ENCODE results near the gene MYO16. TPM values are rescaled to one million over a fixed set of nuclear protein-coding genes. Genes with fewer than 3 reads are reported as not detected.
A peak's percentile ranks its signal among the peaks of the same experiment; 100 is the strongest.

The MYO16 gene
- total and polyA plus RNA-seq, 2 donors (not counting 1 experiment from before 2014, with no cell fraction given) = under 0.01 to 0.01 TPM

GRCh38 chr13:108853031-108853430, 223.6 kb downstream of the MYO16 start:
- Histone ChIP-seq H3K9ac (ENCODE audit: insufficient read depth, low read length) (no peak overlapping the region), H3K9me3 (ENCODE audit: control insufficient read depth, insufficient read depth, low read depth, low read length) (no peaks in the 10 kb centered on the region), H3K27me3 (ENCODE audit: control insufficient read depth, insufficient read depth, low read length) (no peaks in the 10 kb centered on the region), H3K36me3 (ENCODE audit: control insufficient read depth, insufficient read depth, low read length) (no peaks in the 10 kb centered on the region), H3K27ac (ENCODE audit: insufficient read depth, low read length) (no peak overlapping the region), H3K4me3 (replicated peaks in 1 of 4; ENCODE audit: control extremely low read depth in 1 of 4, insufficient read depth in 1 of 4, low read depth in 3 of 4, low read length in 4 of 4) (no peak overlapping the region), H3K4me2 (ENCODE audit: extremely low read depth, insufficient read depth, low read length) (no peak overlapping the region), H2AFZ (ENCODE audit: low read length) (no peak overlapping the region), H3K79me2 (ENCODE audit: control insufficient read depth, insufficient read depth, low read length) (no peaks in the 10 kb centered on the region), H4K20me1 (ENCODE audit: control insufficient read depth, extremely low read depth, insufficient read depth, low read length) (no peaks in the 10 kb centered on the region), H3K4me1 (ENCODE audit: control insufficient read depth, extremely low read depth, insufficient read depth, low read length) (no peaks in the 10 kb centered on the region)
- DNase-seq (ENCODE audit: low read depth in 2 of 2) = no peak
- no peak for TF ChIP-seq EZH2 (IDR thresholded peaks at IDR 0.05; ENCODE audit: low read length, missing control alignments)
- TF ChIP-seq CTCF (conservative IDR thresholded peaks at IDR 0.05 in 1 of 2, IDR thresholded peaks at IDR 0.05 in 1 of 2; ENCODE audit: low read depth in 1 of 2, low read length in 2 of 2) = no peak

DNA sequence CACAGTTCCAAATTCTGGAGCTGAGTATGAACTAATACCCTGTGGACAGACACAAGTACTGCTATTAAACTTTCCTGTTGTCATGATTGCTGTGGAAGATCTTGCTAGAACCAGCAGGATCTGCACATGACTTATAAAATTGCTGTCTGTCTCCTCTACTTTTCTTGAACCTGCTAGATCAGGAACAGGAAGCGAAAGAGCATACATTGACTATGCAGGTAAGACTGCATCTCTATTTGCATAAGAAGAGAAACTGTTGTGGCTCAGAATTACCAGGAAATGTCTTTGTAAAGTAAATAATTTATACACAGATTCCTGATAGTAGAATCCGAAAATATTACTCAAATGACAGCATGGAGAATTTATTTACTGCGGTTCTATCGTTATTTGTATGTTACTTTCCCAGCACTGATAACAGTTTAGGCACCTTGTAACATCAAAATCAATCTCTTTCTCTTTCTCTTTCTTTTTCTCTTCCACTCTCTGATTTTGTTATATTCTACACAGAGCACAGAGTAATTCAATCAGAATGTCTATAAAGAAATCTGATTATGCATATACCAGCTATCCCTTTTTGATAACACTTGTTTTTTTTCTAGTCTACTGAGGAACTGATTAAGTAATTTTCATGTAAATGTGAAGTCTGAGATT, 226.5 kb downstream of the MYO16 start:
- Histone ChIP-seq H3K79me2 (ENCODE audit: control insufficient read depth, insufficient read depth, low read length) (no peaks in the 10 kb centered on the region), H4K20me1 (ENCODE audit: control insufficient read depth, extremely low read depth, insufficient read depth, low read length) (no peaks in the 10 kb centered on the region), H3K4me2 (ENCODE audit: extremely low read depth, insufficient read depth, low read length) (no peak overlapping the region), H3K9me3 (ENCODE audit: control insufficient read depth, insufficient read depth, low read depth, low read length) (no peaks in the 10 kb centered on the region), H3K27me3 (ENCODE audit: control insufficient read depth, insufficient read depth, low read length) (no peaks in the 10 kb centered on the region), H3K27ac (ENCODE audit: insufficient read depth, low read length) (no peak overlapping the region), H3K4me1 (ENCODE audit: control insufficient read depth, extremely low read depth, insufficient read depth, low read length) (peaks cover 2% of the 10 kb centered on the region), H3K9ac (ENCODE audit: insufficient read depth, low read length) (no peak overlapping the region), H3K4me3 (replicated peaks in 1 of 4; ENCODE audit: control extremely low read depth in 1 of 4, insufficient read depth in 1 of 4, low read depth in 3 of 4, low read length in 4 of 4) (no peak overlapping the region), H3K36me3 (ENCODE audit: control insufficient read depth, insufficient read depth, low read length) (no peaks in the 10 kb centered on the region), H2AFZ (ENCODE audit: low read length) (no peak overlapping the region)
- TF ChIP-seq EZH2 (IDR thresholded peaks at IDR 0.05; ENCODE audit: low read length, missing control alignments) = no peak
- TF ChIP-seq CTCF (conservative IDR thresholded peaks at IDR 0.05 in 1 of 2, IDR thresholded peaks at IDR 0.05 in 1 of 2; ENCODE audit: low read depth in 1 of 2, low read length in 2 of 2) = no peak
- no peak for DNase-seq (ENCODE audit: low read depth in 2 of 2)

DNA sequence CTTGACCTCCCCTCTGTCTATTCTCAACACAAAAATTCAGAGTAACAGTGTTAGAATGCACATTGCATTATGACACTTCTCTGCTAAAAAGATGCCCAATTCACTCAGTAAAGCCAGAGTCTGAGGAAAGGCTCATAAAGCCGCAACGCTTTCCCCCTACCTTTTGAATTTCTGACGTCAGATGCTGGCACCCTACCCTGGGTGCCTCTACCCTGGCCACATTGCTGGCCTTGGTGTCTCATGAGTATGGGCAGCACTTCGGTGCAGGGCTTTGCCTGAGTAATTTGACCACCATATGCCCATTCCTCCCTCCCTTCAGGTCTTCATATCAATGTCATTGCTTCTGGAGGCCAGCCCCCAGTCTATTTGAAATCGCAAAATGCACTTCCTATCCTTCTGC, 229.3 kb downstream of the MYO16 start:
- Histone ChIP-seq H3K4me2 (ENCODE audit: extremely low read depth, insufficient read depth, low read length) (peak overlapping the region; percentile 32), H3K9me3 (ENCODE audit: control insufficient read depth, insufficient read depth, low read depth, low read length) (no peaks in the 10 kb centered on the region), H3K9ac (ENCODE audit: insufficient read depth, low read length) (no peak overlapping the region), H3K27me3 (ENCODE audit: control insufficient read depth, insufficient read depth, low read length) (no peaks in the 10 kb centered on the region), H4K20me1 (ENCODE audit: control insufficient read depth, extremely low read depth, insufficient read depth, low read length) (no peaks in the 10 kb centered on the region), H3K4me3 (replicated peaks in 1 of 4; ENCODE audit: control extremely low read depth in 1 of 4, insufficient read depth in 1 of 4, low read depth in 3 of 4, low read length in 4 of 4) (peak overlapping the region in 1 of 4 experiments; percentile 24), H3K36me3 (ENCODE audit: control insufficient read depth, insufficient read depth, low read length) (no peaks in the 10 kb centered on the region), H2AFZ (ENCODE audit: low read length) (no peak overlapping the region), H3K79me2 (ENCODE audit: control insufficient read depth, insufficient read depth, low read length) (no peaks in the 10 kb centered on the region), H3K4me1 (ENCODE audit: control insufficient read depth, extremely low read depth, insufficient read depth, low read length) (peaks cover 2% of the 10 kb centered on the region), H3K27ac (ENCODE audit: insufficient read depth, low read length) (no peak overlapping the region)
- no peak for TF ChIP-seq CTCF (conservative IDR thresholded peaks at IDR 0.05 in 1 of 2, IDR thresholded peaks at IDR 0.05 in 1 of 2; ENCODE audit: low read depth in 1 of 2, low read length in 2 of 2)
- no peak for TF ChIP-seq EZH2 (IDR thresholded peaks at IDR 0.05; ENCODE audit: low read length, missing control alignments)
- DNase-seq (ENCODE audit: low read depth in 2 of 2) = no peak
